A549 (cell line): ENCODE results near the gene IRS2. TPM values are rescaled to one million over a fixed set of nuclear protein-coding genes. Genes with fewer than 3 reads are reported as not detected.

Source experiments
- ATAC-seq, 2 experiments: fragments of 200-7000 bp in 1 of 2; fragments of >200 bp in 1 of 2; cut with Nextera tagmentation in 1 of 2; cut with Tn5 transposase in 1 of 2; 3 replicates each; pipeline versions ENCODE4 v1.8.0 to v1.9.1; 2018 to 2020; ENCODE audit warnings: mild to moderate bottlenecking in 1 of 2, moderate library complexity in 1 of 2
- CTCF ChIA-PET: fragments of 300-600 bp; sonication (Branson Sonifier 250); formaldehyde crosslinking; extraction: SDS; loops from one replicate; lab custom pipeline; 2021; ENCODE audit warnings: antibody characterized with exemption, inconsistent platforms; lab: Yijun Ruan, JAX
- POLR2A ChIA-PET: fragments of 350-600 bp; formaldehyde crosslinking; extraction: SDS; loops from one replicate; lab custom pipeline; 2021; ENCODE audit warnings: antibody characterized with exemption, inconsistent platforms; lab: Yijun Ruan, JAX
- DNase-seq, 2 experiments: peaks; one replicate each; pipeline versions ENCODE4 v3.0.0 to v3.0.0-alpha.2; 2011 to 2016; ENCODE audit warnings: low read depth in 1 of 2, low spot score in 1 of 2
- FAIRE-seq: peaks from 2 replicates; lab custom pipeline; 2011; peaks lifted over from hg19 to GRCh38; lab: Jason Lieb, UNC
- H3K27ac ChIP-seq, 2 experiments: fragments of >200 bp; sonication (Bioruptor Twin); formaldehyde crosslinking; 3 replicates each; pipeline ENCODE4 v1.5.1; 2016 to 2017
- H3K4me1 ChIP-seq: fragments of >200 bp; sonication (Bioruptor Twin); formaldehyde crosslinking; 3 replicates; pipeline ENCODE4 v1.6.1; 2016
- H3K4me2 ChIP-seq: fragments of >200 bp; sonication (Bioruptor Twin); formaldehyde crosslinking; 3 replicates; pipeline ENCODE4 v1.6.1; 2016
- H3K4me3 ChIP-seq: fragments of >200 bp; sonication (Bioruptor Twin); formaldehyde crosslinking; 3 replicates; pipeline ENCODE4 v1.5.1; 2016
- H3K9me3 ChIP-seq: fragments of >200 bp; sonication (Bioruptor Twin); formaldehyde crosslinking; 3 replicates; pipeline ENCODE4 v1.6.1; 2016
- CBX2 ChIP-seq: fragments of 200-600 bp; sonication (generic); IDR thresholded peaks from 2 replicates; pipeline ENCODE4 v1.6.1; 2016; ENCODE audit warnings: low read depth, mild to moderate bottlenecking, borderline replicate concordance
- CBX8 ChIP-seq: fragments of 200-600 bp; sonication (generic); IDR thresholded peaks from 2 replicates; pipeline ENCODE4 v1.6.1; 2016
- CEBPB ChIP-seq, 2 experiments: fragments of >200 bp in 1 of 2; sonication (Bioruptor Twin) in 1 of 2; formaldehyde crosslinking in 1 of 2; IDR thresholded peaks; 2 replicates each; pipeline ENCODE4 v1.6.1; 2012 to 2016
- CHD2 ChIP-seq: fragments of 150-350 bp; IDR thresholded peaks from 2 replicates; pipeline ENCODE4 v1.6.1; 2014; ENCODE audit warnings: low read length; ENCODE audit not compliant: partially characterized antibody
- CHD4 ChIP-seq: fragments of 200-600 bp; sonication (generic); IDR thresholded peaks from 2 replicates; pipeline ENCODE4 v1.6.1; 2016; ENCODE audit warnings: antibody characterized with exemption, mild to moderate bottlenecking, borderline replicate concordance
- EHF ChIP-seq: fragments of 250-450 bp; sonication (Bioruptor Pico); IDR thresholded peaks from 2 replicates; pipeline ENCODE4 v1.5.0; 2020; ENCODE audit warnings: mild to moderate bottlenecking
- EP300 ChIP-seq, 2 experiments: fragments of >200 bp; sonication (Bioruptor Twin); formaldehyde crosslinking; IDR thresholded peaks; 2 replicates in 1 of 2; 3 replicates in 1 of 2; pipeline ENCODE4 v1.6.1; 2016 to 2017
- ESRRA ChIP-seq: fragments of 150-350 bp; IDR thresholded peaks from 2 replicates; pipeline ENCODE4 v1.6.1; 2014; ENCODE audit warnings: mild to moderate bottlenecking, low read length, borderline replicate concordance
- FOXS1 ChIP-seq: fragments of 250-450 bp; sonication (Bioruptor Pico); IDR thresholded peaks from 2 replicates; pipeline ENCODE4 v1.5.0; 2020; ENCODE audit warnings: mild to moderate bottlenecking, moderate library complexity
- HDAC2 ChIP-seq: fragments of 200-600 bp; sonication (generic); IDR thresholded peaks from 2 replicates; pipeline ENCODE4 v1.6.1; 2016
- HOXA7 ChIP-seq: fragments of 250-450 bp; sonication (Bioruptor Pico); IDR thresholded peaks from 2 replicates; pipeline ENCODE4 v1.5.0; 2020; ENCODE audit warnings: mild to moderate bottlenecking, moderate library complexity
- JUNB ChIP-seq: fragments of >200 bp; sonication (Bioruptor Twin); formaldehyde crosslinking; IDR thresholded peaks from 2 replicates; pipeline ENCODE4 v1.6.1; 2016
- KDM1A ChIP-seq: fragments of 200-600 bp; sonication (generic); IDR thresholded peaks from 2 replicates; pipeline ENCODE4 v1.6.1; 2016; ENCODE audit warnings: low read depth, mild to moderate bottlenecking
- MAFK ChIP-seq: fragments of 450-650 bp; IDR thresholded peaks from 2 replicates; pipeline ENCODE4 v1.6.1; 2014; ENCODE audit not compliant: partially characterized antibody
- MAX ChIP-seq: IDR thresholded peaks from 2 replicates; pipeline ENCODE4 v1.6.1; 2012
- PBX3 ChIP-seq: IDR thresholded peaks from 2 replicates; pipeline ENCODE4 v1.6.1; 2012
- RARB ChIP-seq: fragments of 250-450 bp; sonication (Bioruptor Pico); IDR thresholded peaks from 2 replicates; pipeline ENCODE4 v1.8.0; 2021; ENCODE audit warnings: mild to moderate bottlenecking, moderate library complexity
- RCOR1 ChIP-seq: fragments of 150-350 bp; IDR thresholded peaks from 2 replicates; pipeline ENCODE4 v1.6.1; 2014; ENCODE audit warnings: antibody characterized with exemption, low read length, low read depth
- RFX5 ChIP-seq: fragments of 450-650 bp; IDR thresholded peaks from 2 replicates; pipeline ENCODE4 v1.7.1; 2014; ENCODE audit warnings: antibody characterized with exemption, mild to moderate bottlenecking, moderate library complexity
- SREBF2 ChIP-seq: fragments of 450-650 bp; IDR thresholded peaks from 2 replicates; pipeline ENCODE4 v1.6.1; 2014; ENCODE audit warnings: mild to moderate bottlenecking, moderate library complexity
- TP53 ChIP-seq: fragments of 250-450 bp; sonication (Bioruptor Pico); IDR thresholded peaks from 2 replicates; pipeline ENCODE4 v1.5.0; 2021; ENCODE audit warnings: mild to moderate bottlenecking, moderate library complexity
- ZFP36 ChIP-seq: fragments of 450-650 bp; IDR thresholded peaks from 2 replicates; pipeline ENCODE4 v1.6.1; 2014; ENCODE audit warnings: borderline replicate concordance; ENCODE audit not compliant: partially characterized antibody
- ZSCAN20 ChIP-seq: fragments of 250-450 bp; sonication (Bioruptor Pico); IDR thresholded peaks from 2 replicates; pipeline ENCODE4 v1.8.0; 2022; ENCODE audit warnings: mild to moderate bottlenecking, moderate library complexity
- WGBS: methylation state at CpG from one replicate; pipeline ENCODE4 v1.1.6; 2017; ENCODE audit errors: missing lambda C conversion rate; 5-methylcytosine and 5-hydroxymethylcytosine counted together
- polyA plus RNA-seq, 4 experiments: library from polyadenylated mRNA; depleted of rRNA in 3 of 4; stranded (reverse); fragments of >200 nt; fragmentation: RNase III in 1 of 4; extraction: RNeasy Plus Mini Kit Qiagen cat#74134 plus additional on column Dnase treatment in 1 of 4; gene quantifications; 2 replicates in 3 of 4; 3 replicates in 1 of 4; pipeline ENCODE4 v1.2.3, GENCODE V29; 2011 to 2017
- TF ChIP-seq, protein P1 (sequence below): fragments of 250-450 bp; sonication (Bioruptor Pico); IDR thresholded peaks from 2 replicates; pipeline ENCODE4 v1.5.0; 2020; ENCODE audit warnings: low read depth, mild to moderate bottlenecking, moderate library complexity
- TF ChIP-seq, protein P2 (sequence below): IDR thresholded peaks from 2 replicates; pipeline ENCODE4 v1.6.1; 2012; ENCODE audit warnings: low read depth, borderline replicate concordance
- TF ChIP-seq, protein P3 (sequence below): fragments of >200 bp; sonication (Bioruptor Twin); formaldehyde crosslinking; IDR thresholded peaks from 2 replicates; pipeline ENCODE4 v1.6.1; 2016
- TF ChIP-seq, protein P4 (sequence below): fragments of >200 bp; sonication (Bioruptor Twin); formaldehyde crosslinking; IDR thresholded peaks from 3 replicates; pipeline ENCODE4 v1.6.1; 2016
- TF ChIP-seq, protein P5 (sequence below): fragments of >200 bp; sonication (Bioruptor Twin); formaldehyde crosslinking; IDR thresholded peaks from 3 replicates; pipeline ENCODE4 v1.5.1; 2016

Gene IRS2
- polyA plus RNA-seq, 2 of the 4 experiments (the other 2 are of a cell fraction): 4.8 to 12.3 TPM

GRCh38 chr13:109813663-109814062 lies 27.3 kb upstream of the IRS2 start:
- Histone ChIP-seq H3K4me3 (no peak overlapping the region), H3K9me3 (no peaks in the 10 kb centered on the region), H3K4me1 (no peaks in the 10 kb centered on the region), H3K4me2 (no peak overlapping the region), H3K27ac (no peak overlapping the region)
- POLR2A ChIA-PET: no interaction called here
- DNase-seq (no peak), FAIRE-seq (no peak), ATAC-seq (no peak)
- CTCF ChIA-PET: no interaction called here
- TF ChIP-seq ZFP36 (no peak), CEBPB (IDR thresholded peaks at IDR 0.05) (no peak), RCOR1 (no peak), CBX8 (no peak), EP300 (IDR thresholded peaks at IDR 0.05) (no peak), HDAC2 (no peak), CHD4 (no peak), RFX5 (no peak)
- TF ChIP-seq, protein P1, sequence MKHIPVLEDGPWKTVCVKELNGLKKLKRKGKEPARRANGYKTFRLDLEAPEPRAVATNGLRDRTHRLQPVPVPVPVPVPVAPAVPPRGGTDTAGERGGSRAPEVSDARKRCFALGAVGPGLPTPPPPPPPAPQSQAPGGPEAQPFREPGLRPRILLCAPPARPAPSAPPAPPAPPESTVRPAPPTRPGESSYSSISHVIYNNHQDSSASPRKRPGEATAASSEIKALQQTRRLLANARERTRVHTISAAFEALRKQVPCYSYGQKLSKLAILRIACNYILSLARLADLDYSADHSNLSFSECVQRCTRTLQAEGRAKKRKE: no peak

GRCh38 chr13:109812382-109812781 lies 26.0 kb upstream of the IRS2 start:
- no peak overlapping the region for H3K27ac ChIP-seq
- H3K4me2 ChIP-seq: no peak overlapping the region
- H3K4me3 ChIP-seq: no peak overlapping the region
- no peaks in the 10 kb centered on the region for H3K9me3 ChIP-seq
- POLR2A ChIA-PET: no interaction called here
- WGBS: 71% methylated on average over 8 of the region's 8 CpGs
- FAIRE-seq (no peak), DNase-seq (no peak), ATAC-seq (no peak)
- H3K4me1 ChIP-seq: no peaks in the 10 kb centered on the region
- TF ChIP-seq MAFK: no peak
- CTCF ChIA-PET: no interaction called here

GRCh38 chr13:109810761-109811510 lies 24.6 kb upstream of the IRS2 start:
- TF ChIP-seq FOXS1 (no peak), EHF (CRISPR knock-in tag) (no peak), JUNB (no peak), ESRRA (no peak), ZSCAN20 (CRISPR knock-in tag) (no peak), TP53 (no peak), HOXA7 (no peak), CHD2 (no peak), CEBPB (IDR thresholded peaks at IDR 0.05) (no peak), SREBF2 (no peak), CBX2 (no peak), KDM1A (no peak), PBX3 (no peak), MAX (no peak), RARB (CRISPR knock-in tag) (no peak)
- TF ChIP-seq, protein P2, sequence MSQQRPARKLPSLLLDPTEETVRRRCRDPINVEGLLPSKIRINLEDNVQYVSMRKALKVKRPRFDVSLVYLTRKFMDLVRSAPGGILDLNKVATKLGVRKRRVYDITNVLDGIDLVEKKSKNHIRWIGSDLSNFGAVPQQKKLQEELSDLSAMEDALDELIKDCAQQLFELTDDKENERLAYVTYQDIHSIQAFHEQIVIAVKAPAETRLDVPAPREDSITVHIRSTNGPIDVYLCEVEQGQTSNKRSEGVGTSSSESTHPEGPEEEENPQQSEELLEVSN: no peak
- TF ChIP-seq, protein P3, sequence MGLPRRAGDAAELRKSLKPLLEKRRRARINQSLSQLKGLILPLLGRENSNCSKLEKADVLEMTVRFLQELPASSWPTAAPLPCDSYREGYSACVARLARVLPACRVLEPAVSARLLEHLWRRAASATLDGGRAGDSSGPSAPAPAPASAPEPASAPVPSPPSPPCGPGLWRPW: no peak
- TF ChIP-seq, protein P4, sequence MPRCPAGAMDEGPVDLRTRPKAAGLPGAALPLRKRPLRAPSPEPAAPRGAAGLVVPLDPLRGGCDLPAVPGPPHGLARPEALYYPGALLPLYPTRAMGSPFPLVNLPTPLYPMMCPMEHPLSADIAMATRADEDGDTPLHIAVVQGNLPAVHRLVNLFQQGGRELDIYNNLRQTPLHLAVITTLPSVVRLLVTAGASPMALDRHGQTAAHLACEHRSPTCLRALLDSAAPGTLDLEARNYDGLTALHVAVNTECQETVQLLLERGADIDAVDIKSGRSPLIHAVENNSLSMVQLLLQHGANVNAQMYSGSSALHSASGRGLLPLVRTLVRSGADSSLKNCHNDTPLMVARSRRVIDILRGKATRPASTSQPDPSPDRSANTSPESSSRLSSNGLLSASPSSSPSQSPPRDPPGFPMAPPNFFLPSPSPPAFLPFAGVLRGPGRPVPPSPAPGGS: no peak
- TF ChIP-seq, protein P5, sequence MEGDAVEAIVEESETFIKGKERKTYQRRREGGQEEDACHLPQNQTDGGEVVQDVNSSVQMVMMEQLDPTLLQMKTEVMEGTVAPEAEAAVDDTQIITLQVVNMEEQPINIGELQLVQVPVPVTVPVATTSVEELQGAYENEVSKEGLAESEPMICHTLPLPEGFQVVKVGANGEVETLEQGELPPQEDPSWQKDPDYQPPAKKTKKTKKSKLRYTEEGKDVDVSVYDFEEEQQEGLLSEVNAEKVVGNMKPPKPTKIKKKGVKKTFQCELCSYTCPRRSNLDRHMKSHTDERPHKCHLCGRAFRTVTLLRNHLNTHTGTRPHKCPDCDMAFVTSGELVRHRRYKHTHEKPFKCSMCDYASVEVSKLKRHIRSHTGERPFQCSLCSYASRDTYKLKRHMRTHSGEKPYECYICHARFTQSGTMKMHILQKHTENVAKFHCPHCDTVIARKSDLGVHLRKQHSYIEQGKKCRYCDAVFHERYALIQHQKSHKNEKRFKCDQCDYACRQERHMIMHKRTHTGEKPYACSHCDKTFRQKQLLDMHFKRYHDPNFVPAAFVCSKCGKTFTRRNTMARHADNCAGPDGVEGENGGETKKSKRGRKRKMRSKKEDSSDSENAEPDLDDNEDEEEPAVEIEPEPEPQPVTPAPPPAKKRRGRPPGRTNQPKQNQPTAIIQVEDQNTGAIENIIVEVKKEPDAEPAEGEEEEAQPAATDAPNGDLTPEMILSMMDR: no peak
- ChIA-PET POLR2A (no interaction called here), CTCF (interaction anchor here (0.6 kb wide), 1 partner anchor 76 kb away, joined by 3 read pairs; no protein-coding TSS in a partner anchor)
- Histone ChIP-seq H3K4me1 (no peaks in the 10 kb centered on the region), H3K9me3 (no peaks in the 10 kb centered on the region), H3K4me2 (no peak overlapping the region), H3K27ac (no peak overlapping the region), H3K4me3 (no peak overlapping the region)
- WGBS: 86% methylated on average over 12 of the region's 19 CpGs
- FAIRE-seq (no peak), DNase-seq (no peak), ATAC-seq (no peak)
